RPMI8226 (cell line): ENCODE data around the gene ACOX3.

ENCODE experiments used
- DNase-seq: peaks from one replicate; pipeline ENCODE4 v3.0.0-alpha.2; 2015

Gene ACOX3

DNA sequence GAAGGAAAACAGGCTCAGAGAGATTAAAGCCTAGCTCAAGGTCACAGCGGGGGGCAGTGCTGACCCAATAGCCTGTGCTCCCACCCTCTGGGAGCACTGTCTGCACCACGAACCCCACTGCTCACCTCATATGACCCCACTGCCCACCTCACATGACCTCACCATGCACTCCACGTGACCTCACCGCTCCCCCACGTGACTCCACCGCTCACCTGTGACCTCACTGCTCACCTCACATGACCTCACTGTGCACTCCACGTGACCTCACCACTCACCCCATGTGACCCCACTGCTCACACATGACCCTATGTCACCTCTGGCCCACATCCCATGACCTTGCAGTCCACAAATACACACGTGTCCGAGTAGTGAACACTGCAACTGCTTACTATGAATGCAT, 55.4 kb downstream of the ACOX3 start:
- DNase-seq: no peak

DNA sequence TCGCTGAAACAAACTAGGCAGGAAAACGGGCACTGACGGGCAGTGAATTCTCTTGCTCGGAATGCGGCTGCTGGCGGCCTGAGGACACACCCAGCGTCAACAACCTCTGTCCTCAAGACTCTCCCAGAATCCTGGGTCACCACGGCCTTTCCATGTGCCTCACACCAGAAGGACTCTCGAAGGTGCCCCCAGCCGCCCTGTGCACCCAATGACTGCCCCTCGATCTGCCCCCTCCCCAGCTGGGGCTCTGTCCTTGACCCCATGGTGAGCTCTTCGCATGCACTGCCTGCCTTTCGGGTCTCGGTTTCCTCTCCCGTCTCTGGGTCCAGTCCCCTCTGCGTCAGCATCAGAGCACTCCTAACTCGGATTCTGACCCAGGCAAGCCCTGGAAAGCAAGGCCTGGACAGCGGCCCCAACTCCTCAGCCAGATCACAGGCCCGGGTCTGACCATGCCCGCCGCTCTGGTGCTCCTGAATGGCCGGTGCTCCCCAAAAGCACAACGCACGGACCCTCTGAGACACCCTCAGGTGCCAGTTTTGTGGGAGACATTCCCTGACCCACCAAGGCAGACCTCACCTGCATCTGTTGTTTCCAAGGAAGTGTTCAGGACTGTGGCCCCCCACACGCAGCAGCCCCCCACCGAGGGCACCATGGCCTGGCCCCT, 56.0 kb downstream of the ACOX3 start:
- no peak for DNase-seq

DNA sequence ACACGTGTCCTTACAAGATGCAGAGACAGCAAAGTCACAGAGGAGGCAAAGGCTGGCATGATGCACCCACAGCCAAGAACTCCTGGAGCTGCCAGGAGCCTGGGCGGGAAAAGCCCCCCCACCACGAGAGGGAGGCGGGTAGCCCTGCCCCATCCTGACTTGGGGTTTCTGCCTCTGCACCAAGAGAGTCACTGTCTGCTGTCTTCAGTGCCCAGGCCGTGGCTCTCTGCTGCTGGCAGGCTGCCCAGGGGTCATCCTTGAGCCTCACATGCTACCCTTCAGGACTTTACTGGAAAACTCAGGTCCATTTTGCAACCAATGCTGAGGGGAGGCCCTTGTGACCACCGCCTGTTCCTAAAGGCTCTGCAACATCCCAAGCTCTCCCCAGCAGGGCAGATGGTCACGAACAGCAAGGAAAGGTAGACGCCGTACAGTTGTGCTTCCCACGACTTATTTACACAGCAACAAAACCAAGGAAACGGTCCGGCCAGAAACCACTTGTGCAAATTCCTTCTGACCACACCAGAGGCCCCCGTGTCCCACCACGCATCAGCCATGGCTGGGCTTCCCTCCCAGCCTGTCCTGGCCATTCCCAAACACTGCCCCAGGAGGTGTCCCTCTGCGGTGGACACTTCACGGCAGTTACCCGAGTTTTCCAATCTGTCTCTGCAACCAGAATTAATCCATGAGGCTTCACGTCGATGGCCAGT, 56.9 kb downstream of the ACOX3 start:
- DNase-seq: no peak

DNA sequence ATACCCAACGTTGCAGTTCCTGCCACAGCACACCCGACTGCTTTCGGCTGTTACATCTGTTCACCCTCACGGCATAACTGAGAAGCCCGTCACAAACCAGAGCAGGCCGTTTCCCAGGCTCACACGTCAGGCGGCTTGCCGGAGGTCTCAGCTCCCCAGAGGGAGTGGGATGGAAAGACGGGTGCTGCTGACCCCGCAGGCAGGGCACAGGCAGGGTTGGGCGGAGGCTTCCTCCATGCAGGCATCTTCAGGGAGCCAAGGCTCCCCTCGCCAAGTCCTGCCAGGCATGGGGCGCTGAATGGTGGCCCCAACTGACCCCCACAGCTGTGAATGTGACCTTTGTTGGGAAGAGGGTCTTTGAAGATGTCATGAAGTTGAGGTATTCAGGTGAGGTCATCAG, 57.5 kb downstream of the ACOX3 start:
- no peak for DNase-seq

DNA sequence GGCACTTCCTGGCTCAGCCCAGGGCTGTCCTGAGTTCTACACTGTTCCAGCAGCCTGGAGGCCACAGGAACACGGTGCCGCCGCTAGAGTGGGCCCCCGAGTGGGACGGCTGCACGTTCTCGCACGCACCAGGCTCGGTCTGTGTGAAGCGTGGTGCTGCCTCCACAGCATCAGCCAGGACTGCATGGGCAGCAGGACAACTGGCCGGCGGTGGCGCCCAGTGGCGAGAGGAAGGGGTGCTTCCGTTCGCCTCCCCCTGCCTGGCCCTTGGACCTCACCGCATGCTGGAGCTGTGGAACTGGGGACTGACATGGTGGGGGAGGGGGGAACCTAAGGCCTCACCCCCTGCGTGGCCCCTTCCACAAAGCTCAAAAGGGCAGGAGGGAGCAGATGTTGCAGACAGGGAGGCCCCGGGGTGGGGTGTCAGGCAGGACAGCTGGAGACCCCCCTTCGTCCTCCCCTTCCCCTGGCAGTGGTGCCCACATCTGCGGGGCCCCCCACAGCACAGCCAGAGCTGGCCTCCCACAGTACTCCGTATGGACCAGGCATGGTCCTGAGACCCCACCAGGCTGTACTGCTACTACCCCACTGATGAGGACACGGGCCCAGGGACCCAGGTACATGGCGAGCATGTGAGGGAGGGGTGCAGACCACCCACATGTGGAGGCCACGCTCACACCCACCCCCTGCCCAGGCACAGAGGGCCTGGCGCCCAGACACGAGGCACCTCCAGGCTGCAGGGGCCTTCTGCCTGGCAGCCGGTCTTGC, 58.5 kb downstream of the ACOX3 start:
- peak; percentile 0 for DNase-seq

DNA sequence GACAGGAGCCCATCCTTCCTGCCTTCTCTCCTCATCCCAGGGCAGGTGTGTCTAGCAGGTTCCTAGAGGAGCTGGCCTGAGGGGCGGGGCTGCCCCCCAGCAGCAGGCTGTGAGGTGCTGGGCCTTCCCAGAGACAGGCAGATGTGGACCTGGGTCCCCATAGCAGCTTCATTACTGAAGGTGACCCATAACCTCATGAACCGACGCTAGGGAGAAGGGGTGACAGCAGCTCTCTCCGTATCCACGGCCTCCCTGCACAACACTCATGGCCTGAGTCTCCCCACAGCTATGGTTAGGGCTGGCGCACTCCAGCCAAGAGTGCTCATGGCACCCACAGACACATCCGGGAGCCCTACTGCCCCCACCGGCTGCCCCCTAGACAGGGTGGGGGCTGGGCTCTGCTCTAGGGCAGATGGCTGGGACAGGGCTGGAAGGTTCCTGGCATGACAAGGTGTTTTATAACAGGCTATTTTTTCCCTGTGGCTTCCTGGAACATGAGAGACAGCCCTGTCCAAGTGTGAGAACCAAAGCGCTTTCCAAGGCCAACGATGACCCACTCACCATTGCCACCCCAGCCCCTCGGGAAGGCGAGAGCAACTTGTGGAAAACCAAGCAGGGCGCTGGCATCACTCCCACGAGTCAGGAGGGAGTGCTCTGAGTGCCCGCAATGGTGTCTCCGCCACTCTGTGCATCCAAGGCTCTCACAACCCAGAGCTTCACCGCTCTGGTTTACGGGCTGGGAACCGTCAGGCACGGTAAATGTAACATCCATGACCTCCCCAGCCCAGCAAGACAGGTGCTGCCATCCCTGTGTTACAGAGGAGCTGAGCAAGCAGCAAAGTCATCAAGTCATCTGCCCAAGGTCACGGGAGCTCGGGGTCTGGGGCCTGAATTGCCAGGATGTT, 59.8 kb downstream of the ACOX3 start:
- peak; percentile 1 for DNase-seq

DNA sequence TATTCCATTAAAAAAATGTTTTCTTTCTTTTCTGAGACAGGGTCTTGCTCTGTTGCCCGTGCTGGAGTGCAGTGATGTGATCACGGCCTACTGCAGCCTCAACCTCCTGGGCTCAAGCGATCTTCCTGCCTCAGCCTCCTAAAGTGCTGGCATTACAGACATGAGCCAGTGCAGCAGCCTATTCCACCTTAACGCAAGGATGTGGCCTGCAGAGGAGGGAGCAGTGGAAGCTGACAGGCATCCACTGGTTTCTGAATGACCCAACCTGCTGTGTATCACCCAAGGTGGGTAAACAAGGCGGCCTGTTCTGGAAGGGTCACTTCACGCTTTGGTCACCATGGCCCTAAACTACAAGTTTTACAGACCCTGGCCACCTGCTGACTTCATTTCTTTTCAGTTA, 60.8 kb downstream of the ACOX3 start:
- no peak for DNase-seq

DNA sequence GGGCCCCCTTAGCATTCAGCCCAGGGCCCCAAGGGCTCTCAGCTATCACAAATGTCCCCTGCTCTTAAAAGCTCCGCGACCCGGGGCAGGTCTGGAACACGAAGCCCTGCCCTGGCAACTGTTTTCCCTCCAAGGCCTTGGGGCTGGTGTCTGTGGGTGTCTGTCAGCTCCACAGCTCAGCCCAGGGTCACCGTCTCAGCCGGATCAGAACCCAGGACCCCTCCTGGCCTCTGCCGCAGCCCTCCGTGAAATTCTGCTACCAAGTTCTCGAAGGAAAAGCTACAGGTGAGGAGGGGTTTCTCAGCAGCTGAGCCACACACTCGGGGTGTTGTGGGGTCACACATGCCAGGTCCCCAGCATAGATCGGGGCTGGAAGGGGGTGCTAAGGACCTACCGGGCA, 61.2 kb downstream of the ACOX3 start:
- DNase-seq: no peak

DNA sequence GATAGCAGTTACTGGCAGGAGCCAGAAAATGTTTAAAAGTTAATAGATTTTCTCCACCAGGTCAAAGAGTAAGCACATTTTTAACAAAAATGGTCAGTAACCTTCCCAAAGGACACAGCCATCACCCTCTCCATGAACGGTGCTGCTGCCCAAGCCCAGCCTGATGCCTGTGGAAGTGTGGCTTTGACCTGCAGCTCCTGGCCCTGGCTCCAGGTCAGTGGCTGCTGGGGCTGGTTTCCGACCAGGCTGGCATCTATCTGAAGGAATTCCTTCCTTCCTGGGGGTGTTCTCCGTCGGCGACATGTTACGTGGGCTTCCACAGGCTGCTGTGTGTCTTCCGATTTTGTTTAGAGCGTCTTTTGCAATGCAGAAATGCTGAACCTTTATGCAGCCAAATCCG, 61.7 kb downstream of the ACOX3 start:
- DNase-seq: no peak

DNA sequence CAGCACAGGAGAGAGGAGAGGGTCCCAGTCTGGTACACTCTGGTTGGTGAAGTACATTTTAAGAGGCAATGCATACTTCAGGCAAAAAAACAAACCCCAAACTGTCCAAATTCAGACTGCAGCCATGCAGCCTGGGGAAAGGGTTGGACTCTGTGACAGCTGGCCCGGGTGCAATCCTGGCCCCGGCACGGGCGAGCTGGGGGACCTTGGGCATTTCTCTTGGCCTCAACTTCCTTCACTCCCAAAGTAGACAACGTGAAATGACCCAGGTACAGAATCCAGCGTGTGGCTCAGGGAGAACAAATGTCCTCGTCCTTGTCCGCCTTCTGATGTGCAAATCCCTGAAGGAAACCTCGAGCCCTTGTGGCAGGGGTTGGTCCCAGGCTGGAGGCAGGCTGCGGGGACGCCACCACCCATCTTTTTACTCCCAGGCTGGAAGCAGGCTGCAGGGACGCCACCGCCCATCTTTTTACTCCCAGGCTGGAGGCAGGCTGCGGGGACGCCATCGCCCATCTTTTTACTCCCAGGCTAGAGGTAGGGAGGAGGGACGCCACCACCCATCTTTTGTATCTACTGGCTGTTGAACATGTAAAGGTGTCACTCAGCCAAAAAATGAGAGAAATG, 62.3 kb downstream of the ACOX3 start:
- DNase-seq: no peak

DNA sequence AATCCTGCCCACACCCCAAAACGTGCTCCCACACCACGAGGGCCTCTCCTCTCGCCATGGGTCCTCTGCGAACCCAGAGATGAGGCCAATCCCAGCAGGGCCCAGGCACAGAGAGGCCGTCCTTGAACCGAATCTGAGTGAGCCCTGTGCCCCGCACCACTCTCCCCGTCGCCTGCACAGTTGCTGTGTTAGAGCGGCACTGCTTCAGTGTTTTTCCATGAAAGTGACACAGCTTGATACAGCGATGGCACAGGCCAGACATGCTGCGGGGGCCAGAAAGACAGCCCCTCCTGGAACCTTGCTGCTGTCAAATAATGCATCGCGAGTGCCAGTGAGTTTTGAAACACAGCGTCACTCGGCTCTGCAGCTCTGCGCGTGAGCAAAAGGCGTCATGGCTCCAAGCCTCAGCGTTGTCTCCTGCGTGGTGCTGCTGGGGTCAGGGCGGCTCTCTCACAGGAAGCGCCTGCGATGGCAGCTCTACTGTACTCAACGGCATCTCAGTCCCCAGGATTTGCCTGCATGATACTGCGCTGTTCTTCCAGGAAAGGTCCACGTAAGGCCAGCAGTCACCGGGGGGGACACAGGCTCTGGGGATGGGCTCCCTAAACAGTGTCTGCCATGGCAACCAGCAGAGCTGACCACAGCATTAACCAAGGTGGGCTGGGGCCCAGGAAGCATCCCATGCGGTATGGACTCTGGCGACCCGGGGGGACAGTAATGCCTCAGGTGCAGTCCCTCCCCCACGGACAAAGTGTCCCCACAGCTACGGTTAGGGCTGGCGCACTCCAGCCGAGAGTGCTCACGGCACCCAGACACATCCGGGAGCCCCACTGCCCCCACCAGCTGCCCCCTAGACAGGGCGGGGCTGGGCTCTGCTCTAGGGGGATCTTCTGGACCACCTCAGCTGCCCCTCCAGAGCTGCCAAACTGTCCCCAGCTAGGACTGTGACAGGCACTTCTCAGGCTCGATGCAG, 63.1 kb downstream of the ACOX3 start:
- DNase-seq: peak; percentile 0

DNA sequence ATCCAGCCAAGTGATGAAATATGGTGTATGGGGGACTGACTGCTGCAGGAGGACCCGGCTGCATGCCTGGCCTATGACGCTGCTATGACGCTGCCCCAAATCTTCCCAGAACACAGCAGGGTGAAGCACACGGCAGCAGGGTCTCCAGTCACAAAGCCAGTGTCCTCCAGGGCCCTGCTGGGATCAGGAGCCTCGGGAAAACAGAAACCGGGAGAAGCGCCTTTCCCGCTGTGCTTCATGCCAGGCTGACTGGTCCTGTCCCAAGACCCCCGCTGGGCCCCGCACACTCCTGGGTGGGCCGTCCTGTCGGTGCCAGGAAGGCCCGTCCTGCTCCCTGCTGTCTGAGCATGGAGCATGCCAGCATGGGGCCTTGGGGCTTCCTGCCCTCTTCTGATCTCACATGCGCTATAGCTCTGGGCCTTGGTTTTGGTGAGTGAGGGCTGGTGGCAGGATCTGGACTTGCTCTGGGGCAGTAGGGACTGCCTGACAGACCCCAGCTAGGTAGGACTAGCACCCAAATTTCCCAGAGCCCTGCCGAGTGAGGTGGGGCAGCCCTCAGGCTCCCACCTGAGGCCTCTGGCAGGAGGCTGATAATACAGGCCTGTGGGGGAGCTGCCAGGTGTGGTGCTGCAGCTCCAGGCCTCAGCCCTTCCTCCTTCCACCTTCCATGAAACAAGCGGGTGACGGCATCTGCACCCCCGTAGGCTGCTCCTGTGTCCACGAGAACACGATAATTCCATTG, 64.0 kb downstream of the ACOX3 start:
- no peak for DNase-seq

DNA sequence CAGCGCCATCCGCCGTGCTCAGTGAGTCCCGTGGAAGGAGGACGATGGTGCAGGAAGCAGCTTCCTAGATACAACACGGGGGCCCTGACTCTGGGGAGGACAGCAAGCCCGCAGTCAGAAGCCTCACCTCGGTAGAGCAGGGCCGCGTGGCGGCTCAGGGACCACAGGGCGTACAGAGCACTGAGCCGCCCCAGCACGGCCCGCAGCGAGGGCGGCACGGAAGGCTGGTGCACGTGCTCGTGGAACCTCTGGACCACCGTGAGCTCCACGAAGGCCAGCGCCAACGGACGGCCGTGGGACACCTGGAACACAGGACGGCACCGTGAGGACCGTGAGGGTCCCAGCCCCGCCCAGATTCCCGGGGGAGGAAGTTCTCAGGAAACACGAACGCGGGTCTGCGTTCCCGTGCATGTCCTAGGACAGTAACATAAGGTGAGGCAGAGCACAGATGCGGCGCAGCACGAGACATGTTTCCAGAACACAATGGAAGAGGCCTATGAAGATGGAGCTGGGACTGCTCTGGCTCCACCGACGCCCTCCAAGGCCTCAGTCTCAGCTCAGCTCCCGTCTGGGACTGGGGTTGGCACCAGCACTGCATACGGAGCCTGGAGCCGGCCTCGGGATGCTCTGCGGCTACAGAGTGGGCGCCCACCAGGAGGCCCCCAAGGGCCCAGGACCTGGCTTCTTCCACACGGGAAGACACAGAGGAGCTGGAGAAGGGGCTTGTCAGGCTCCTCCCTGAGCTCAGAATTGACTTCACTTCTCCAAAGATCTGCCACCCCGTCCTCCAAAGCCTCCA, 65.5 kb downstream of the ACOX3 start:
- DNase-seq: peak; percentile 1

DNA sequence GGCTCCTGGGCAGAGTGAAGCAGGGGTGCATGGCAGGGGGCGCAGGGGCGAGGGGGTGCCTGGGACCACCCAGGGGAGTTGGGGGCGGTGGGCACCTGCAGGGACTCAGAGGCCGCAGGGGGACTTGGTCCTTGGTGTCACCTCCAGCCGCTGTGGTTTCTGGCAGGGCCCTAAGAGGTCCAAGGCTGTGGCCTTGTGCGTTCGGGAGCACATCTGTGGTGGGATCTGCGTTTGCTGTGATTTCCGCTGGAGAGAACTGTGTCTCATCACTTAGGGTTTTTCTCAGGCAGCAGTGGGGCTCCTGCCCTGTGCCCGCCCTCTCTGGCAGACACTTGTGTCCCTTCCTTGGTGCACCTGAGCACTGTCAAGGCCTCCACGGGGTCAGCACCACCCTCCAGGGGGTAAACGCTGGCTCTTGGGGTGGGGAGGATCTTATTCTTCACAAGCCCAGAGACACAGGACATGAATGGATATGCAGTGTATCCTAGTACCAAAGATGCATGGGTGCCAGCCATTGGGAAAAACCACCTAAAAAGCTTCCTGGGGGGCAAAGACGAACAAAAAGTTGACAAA, 66.5 kb downstream of the ACOX3 start:
- DNase-seq: peak; percentile 0

DNA sequence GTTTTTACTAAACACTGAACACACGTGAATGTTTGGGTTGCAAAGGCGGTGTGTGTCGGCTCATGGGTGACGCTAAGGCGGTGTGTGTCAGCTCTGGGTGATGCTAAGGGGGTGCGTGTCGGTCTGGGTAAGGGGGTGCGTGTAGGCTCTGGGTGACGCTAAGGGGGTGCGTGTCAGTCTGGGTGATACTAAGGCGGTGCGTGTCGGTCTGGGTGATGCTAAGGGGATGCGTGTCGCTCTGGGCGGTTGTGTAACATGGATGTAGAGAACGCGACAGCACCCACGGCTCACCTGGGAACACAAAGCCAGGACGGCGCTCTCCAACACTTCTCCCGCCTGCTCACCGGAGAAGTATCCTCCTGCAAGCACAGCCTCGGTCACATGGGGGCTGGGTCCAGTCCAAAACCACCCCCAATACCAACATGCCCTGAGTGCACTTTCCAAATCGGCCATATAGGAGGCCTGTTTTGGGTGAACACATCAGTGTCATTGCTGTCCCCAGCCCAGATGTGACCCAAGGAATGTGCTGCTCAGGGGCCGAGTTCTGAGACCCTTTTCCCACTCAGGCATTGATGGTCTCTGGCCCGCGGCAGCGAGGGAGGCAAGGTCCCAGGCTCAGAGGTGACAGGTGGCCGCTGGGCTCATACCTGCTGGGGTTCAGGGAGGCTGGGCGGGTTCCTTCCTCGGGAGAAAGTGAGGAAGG, 67.1 kb downstream of the ACOX3 start:
- DNase-seq: peak; percentile 1

DNA sequence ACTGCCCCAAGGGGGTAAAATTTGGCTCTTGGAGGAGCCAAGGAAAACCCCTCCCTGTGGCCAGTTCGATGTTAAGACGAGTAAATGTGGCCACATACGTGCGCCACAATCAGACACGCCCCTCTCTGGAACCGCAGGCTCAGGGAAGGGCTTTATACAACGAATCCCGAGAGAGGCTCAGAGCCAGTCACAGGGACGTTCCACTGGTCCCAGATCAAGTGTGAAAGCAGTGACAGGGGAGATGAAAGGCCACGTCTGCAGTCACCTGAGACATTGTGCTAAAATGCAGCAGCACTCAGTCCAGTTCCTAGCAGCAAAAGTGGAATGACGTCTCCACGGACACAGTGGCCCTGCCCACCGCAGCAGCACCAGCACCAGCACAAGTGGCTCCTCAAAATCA, 68.0 kb downstream of the ACOX3 start:
- no peak for DNase-seq

DNA sequence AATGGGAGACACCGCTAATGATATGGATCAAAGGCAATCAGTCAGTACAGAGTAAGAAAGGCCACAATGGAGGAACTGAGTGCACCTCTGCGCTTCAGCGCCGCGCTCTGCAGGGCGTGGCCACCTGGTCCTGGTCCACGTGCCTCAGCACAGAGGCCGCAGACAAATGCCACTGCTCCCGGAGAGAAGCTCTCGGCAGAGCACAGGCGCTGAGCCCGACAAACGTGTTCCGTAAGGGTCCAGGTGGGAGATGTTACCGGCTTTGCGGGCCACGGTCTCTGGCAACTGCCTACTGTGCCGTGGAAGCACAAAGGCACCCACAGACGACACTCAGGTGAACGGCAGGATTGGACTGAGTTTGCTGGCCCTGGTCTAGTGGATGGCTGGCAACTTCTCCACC, 68.9 kb downstream of the ACOX3 start:
- DNase-seq: no peak

DNA sequence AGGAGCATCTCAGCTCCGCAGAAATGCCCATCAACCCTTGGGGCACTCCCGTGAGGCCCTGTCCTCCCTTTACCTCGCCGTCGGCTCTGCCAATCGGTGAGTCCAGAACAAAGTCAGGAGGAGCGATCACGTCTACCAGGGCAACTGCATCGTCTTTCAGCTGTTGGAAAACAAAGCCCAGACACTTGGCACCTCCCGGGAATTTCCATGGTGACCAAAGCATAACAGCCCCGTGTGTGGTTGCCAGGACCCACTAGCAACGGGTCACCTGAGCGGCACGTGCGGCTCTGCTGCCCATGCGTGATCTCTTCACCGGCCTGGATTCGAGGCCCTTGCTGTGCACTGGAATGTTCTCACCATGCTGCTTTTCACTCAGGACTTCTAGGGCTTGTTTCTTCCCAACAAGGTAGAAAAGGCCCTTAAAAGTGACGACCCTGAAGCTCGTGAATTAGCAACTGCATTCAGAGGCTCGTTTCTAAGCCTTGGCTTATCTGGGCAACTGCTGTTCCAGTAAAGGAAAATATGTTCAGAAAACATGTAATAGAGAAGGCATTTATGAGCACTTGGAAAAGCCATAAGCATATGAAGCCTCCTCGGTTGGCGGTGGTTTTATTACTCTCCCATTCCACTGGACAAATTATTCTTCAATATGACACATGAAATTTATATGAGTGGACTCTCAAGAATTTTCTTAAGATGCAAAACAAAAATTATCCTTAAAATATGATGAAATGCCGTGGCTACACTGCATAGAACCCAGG, 69.5 kb downstream of the ACOX3 start:
- DNase-seq: no peak
